ENCODE measurements around the gene DDN.

GRCh38 chr12:49030714-49031572 lies 31.8 kb upstream of the DDN start:
- no peak for TF ChIP-seq CTCF (conservative IDR thresholded peaks at IDR 0.05; ENCODE audit: low read depth, low read length)
- TF ChIP-seq EZH2 (IDR thresholded peaks at IDR 0.05; ENCODE audit: low read length, unreplicated experiment) = no peak

Data from PC-3 (cell line).